A673 (cell line): ENCODE results near the gene APOBEC3A.

Experiments
- CTCF ChIP-seq: fragments of 300-800, 200-600 bp; sonication (generic); conservative IDR thresholded peaks from 2 replicates; pipeline ENCODE4 v1.5.1; 2017; ENCODE audit warnings: low read depth, mild to moderate bottlenecking, antibody characterized with exemption, low read length, moderate library complexity, mixed read lengths
- EZH2 ChIP-seq: fragments of 200-600 bp; sonication (generic); IDR thresholded peaks from 2 replicates; pipeline ENCODE4 v1.6.1; 2017; ENCODE audit warnings: borderline replicate concordance, low read depth, mild to moderate bottlenecking, mixed read lengths, antibody characterized with exemption, low read length; ENCODE audit not compliant: poor library complexity, severe bottlenecking

- TF ChIP-seq CTCF (no peak), EZH2 (no peak)
Observed at GRCh38 chr22:38989466-38989865, 32.1 kb downstream of the APOBEC3A start.
